Thoracic aorta (tissue), 2 donors: ENCODE data around the gene VAMP2. TPM values are rescaled to one million over a fixed set of nuclear protein-coding genes. Genes with fewer than 3 reads are reported as not detected.

ENCODE experiments used
- ATAC-seq: fragments of 150-250 bp; one replicate; pipeline ENCODE4 v1.8.0; 2017; ENCODE audit warnings: low read depth; ENCODE audit not compliant: insufficient number of reproducible peaks, low FRiP score
- DNase-seq: peaks from one replicate; pipeline ENCODE4 v3.0.0-alpha.2; 2020; ENCODE audit warnings: low spot score
- H3K27ac ChIP-seq, 2 donors: fragments of 200-600 bp; sonication (generic); 1 replicate in 1 of 2; 2 replicates in 1 of 2; pipeline ENCODE4 v1.5.1; 2016; ENCODE audit warnings: mild to moderate bottlenecking in 2 of 2, moderate library complexity in 2 of 2
- H3K27me3 ChIP-seq: fragments of 200-600 bp; sonication (generic); replicated peaks from 2 replicates; pipeline ENCODE4 v1.6.0; 2016; ENCODE audit warnings: mild to moderate bottlenecking; ENCODE audit not compliant: insufficient read depth
- H3K36me3 ChIP-seq: fragments of 200-600 bp; sonication (generic); one replicate; pipeline ENCODE4 v1.5.1; 2016
- H3K4me1 ChIP-seq, 2 donors: fragments of 200-600 bp; sonication (generic); 1 replicate in 1 of 2; 2 replicates in 1 of 2; pipeline versions ENCODE4 v1.5.1 to v1.6.0; 2016; ENCODE audit warnings: low read depth in 2 of 2, mild to moderate bottlenecking in 1 of 2; ENCODE audit not compliant: control insufficient read depth in 1 of 2
- H3K4me3 ChIP-seq: fragments of 200-600 bp; sonication (generic); 2 replicates; pipeline ENCODE4 v1.5.1; 2016; ENCODE audit warnings: mild to moderate bottlenecking
- H3K9me3 ChIP-seq: fragments of 200-600 bp; sonication (generic); 2 replicates; pipeline ENCODE4 v1.5.1; 2016
- total RNA-seq, 2 donors: library from RNA; depleted of rRNA; stranded (reverse); fragments of >200 nt; gene quantifications; one replicate each; pipeline versions ENCODE4 v1.1.0 to v1.2.3, GENCODE V29; 2016
- TF ChIP-seq, protein P1 (sequence below): fragments of 200-600 bp; sonication (generic); IDR thresholded peaks from one replicate; pipeline ENCODE4 v1.5.1; 2019; ENCODE audit warnings: antibody characterized with exemption

VAMP2 gene
- total RNA-seq, 2 donors from 2014 or later = 36.0 to 50.3 TPM

DNA sequence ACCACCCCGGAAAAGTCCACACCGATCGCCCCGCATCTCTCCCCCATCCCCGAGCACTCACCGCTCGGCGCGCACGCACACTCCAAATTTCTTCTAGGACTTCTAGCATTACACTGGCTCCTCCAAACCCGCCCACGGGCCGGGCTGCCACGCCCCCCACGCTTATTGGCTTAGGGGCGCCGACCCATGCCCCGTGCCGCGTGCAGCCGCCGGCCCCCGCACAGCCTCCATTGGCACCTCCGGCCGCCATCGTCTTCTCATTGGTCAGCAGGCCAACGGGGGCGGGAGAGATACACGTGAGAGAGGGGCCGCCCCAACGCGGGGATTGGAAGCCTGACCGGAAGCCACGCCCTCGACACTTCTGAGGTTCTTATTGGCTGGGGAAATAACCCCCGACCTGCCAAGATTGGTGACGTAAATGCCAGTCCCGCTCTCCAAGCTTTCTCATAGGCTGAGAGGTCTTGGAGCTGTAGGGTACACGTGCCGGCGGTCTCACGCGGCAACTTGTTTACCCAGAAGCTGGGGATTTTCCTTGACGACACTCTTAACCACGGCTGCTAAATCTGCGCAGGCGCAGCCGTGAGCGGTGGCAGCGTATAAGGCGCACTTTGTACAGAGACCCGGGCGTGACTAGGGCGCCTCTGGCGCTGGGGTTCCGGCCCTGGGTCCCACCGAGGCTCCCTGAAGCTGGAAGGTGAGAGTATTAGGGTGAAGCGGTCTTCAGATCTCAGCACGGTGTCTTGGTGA, 6.3 kb downstream of the VAMP2 start:
- Histone ChIP-seq H3K4me1 (peaks cover 16 to 50% of the 10 kb centered on the region in 2 donors), H3K27ac (peak overlapping the region; percentile 100), H3K27me3 (no peaks in the 10 kb centered on the region), H3K36me3 (no peaks in the 10 kb centered on the region), H3K4me3 (peak overlapping the region; percentile 76), H3K9me3 (no peaks in the 10 kb centered on the region)
- TF ChIP-seq, protein P1, sequence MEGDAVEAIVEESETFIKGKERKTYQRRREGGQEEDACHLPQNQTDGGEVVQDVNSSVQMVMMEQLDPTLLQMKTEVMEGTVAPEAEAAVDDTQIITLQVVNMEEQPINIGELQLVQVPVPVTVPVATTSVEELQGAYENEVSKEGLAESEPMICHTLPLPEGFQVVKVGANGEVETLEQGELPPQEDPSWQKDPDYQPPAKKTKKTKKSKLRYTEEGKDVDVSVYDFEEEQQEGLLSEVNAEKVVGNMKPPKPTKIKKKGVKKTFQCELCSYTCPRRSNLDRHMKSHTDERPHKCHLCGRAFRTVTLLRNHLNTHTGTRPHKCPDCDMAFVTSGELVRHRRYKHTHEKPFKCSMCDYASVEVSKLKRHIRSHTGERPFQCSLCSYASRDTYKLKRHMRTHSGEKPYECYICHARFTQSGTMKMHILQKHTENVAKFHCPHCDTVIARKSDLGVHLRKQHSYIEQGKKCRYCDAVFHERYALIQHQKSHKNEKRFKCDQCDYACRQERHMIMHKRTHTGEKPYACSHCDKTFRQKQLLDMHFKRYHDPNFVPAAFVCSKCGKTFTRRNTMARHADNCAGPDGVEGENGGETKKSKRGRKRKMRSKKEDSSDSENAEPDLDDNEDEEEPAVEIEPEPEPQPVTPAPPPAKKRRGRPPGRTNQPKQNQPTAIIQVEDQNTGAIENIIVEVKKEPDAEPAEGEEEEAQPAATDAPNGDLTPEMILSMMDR = no peak
- DNase-seq (peak; percentile 100), ATAC-seq (peak; percentile 71)

DNA sequence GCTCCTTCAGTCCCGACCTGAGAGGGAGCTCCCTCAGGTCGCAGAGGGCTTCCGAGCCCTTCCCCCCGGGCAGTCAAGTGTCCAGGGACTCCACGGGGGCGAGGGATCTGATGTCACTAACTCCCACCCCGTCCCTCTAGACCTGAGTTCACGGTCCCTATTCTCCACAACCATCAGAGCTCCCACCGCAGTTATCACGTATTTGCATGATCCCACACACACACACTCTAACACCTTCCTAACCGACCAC, 6.8 kb downstream of the VAMP2 start:
- H3K36me3 ChIP-seq = no peaks in the 10 kb centered on the region
- no peaks in the 10 kb centered on the region for H3K27me3 ChIP-seq
- H3K4me1 ChIP-seq = peaks cover 13 to 46% of the 10 kb centered on the region in 2 donors
- peak overlapping the region; percentile 76 for H3K4me3 ChIP-seq
- peak overlapping the region; percentile 100 for H3K27ac ChIP-seq
- DNase-seq = no peak
- TF ChIP-seq, protein P1 = no peak
- no peak for ATAC-seq
- no peaks in the 10 kb centered on the region for H3K9me3 ChIP-seq

DNA sequence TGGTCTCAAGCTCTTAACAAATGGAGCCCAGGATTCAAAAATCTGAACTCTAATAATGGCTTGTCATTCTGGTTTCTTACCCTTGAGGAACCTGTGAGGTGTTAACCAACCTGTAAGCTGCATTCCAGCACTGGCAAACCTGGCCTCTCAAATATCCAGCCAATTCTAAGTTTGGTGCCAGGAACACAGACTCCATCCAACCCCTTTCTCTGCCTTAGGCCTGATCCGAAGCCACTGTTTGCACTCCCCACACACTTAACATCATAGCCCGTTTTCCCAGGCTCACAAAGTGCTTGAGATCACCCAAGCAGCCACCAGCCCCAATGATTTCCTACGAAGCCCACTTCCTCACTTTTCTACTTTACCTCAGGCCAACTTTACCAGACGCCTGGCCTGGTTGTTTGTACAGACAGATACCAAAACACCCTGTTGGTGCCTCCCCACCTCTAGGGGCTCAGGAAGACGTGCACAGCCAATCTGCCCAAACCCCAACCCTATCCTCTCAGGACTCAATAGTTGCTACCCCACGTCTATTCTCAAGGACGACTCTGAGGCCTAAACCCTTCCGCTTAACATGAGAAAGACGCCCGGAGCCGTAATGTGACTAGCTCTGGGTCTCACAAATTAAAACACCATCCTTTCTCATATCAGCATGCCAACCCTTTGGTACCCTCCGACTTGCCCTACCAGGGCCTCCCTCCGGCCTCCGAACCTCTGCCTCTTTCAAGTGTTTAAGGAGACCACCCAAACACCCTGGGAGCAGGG, 7.3 kb downstream of the VAMP2 start:
- H3K4me3 ChIP-seq = peak overlapping the region; percentile 76
- H3K27ac ChIP-seq = peak overlapping the region; percentile 100
- TF ChIP-seq, protein P1 = no peak
- no peak for DNase-seq
- ATAC-seq = no peak
- no peaks in the 10 kb centered on the region for H3K9me3 ChIP-seq
- peaks cover 14 to 48% of the 10 kb centered on the region in 2 donors for H3K4me1 ChIP-seq
- no peaks in the 10 kb centered on the region for H3K27me3 ChIP-seq
- H3K36me3 ChIP-seq = peaks cover 5% of the 10 kb centered on the region

DNA sequence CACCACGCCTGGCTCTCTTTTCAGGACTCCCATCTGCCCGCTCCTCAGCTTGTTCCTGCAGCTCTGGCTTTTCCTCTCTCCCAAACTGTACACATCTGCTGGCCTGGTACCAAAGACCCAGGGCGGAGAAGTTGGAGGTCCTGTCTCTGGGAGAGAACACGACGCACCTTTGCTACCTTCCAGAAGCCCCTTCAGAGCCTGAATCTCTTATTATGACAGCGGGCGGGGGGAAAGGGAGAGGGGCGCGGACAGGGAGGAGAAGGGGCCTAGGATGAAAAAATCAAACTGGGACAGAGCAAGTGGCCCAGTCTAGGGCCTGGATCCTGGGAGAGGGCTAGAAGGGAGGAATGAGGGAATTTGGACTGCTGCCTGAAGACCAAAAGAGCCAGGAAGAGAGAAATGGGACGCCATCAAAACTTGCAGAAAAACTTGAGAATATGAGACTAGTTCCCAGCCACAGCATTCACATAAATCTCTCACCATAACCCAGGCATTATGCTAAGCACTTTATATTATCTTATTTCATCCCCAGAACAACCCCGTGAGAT, 8.1 kb downstream of the VAMP2 start:
- Histone ChIP-seq H3K9me3 (no peaks in the 10 kb centered on the region), H3K36me3 (peaks cover 12% of the 10 kb centered on the region), H3K27me3 (no peaks in the 10 kb centered on the region), H3K4me1 (peaks cover 18 to 52% of the 10 kb centered on the region in 2 donors), H3K4me3 (peak overlapping the region; percentile 76), H3K27ac (peak overlapping the region; percentile 100)
- ATAC-seq (no peak), DNase-seq (no peak)
- TF ChIP-seq, protein P1 = no peak

DNA sequence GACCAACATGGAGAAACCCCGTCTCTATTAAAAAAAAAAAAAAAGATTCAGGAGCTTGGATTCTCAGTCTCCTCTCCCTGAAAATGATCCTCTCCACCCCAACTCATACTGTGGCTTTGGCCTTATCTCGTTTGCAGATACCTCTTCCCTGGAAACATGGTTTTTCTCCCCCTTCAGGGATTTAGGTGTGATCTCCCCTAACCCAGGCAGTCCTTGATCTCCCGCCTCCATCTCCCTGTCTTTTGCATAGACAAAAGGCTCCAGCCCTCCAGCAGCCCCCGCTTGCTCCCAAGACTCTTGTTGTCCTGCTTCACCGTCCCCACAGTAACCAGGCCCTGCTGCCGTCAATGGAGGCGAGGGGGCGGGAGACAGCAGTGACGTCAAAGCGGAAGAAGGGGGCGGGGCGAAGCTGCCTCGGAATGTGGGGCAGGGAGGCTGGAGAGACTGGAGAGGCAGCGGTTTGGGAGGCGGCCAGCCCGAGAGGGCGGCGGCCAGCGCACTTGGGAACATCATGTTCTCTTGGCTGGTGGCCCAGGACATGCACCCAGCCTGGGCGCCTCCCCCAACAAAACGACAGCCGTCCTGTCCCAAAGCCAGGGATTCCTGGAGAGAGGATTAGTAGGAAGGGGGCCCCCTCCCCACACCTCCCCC, 8.7 kb downstream of the VAMP2 start:
- no peaks in the 10 kb centered on the region for H3K9me3 ChIP-seq
- H3K4me3 ChIP-seq = peak overlapping the region; percentile 76
- no peaks in the 10 kb centered on the region for H3K27me3 ChIP-seq
- peak; percentile 25 for ATAC-seq
- peak overlapping the region; percentile 100 for H3K27ac ChIP-seq
- peaks cover 18% of the 10 kb centered on the region for H3K36me3 ChIP-seq
- DNase-seq = peak; percentile 97
- TF ChIP-seq, protein P1 = no peak
- peaks cover 18 to 53% of the 10 kb centered on the region in 2 donors for H3K4me1 ChIP-seq
